ENCODE data around the gene PARD3.
"Not testable (repeated sequence)": the region's sequence is repeated elsewhere in the genome, so short reads cannot be mapped to it uniquely, and the experiment has no call there.

Gene PARD3

DNA sequence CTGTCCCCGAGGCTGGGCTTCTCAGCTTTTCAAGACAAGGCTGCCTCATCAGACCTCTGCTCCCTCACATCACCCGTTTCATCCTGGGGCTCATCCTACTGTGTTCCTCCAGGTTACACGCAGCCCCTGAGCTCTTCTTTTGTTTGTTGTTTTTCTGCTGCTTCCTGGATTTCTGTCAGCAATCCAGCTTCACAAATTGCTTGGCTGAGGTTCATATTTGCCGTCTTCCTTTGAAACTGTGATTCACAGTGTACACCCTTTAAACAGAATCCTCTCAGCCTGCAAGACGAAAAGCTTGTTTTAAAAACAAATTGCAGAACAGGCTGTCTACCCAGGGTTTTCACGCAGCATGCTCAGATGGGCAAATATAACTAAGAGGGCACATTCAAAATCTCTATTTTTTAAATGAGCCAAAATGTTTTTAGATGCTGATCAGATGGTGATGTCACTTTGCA lies 39.1 kb upstream of the PARD3 start:
- DNase-seq = no peak
- peaks cover 0 to 16% (median 0%) of the 10 kb centered on the region in 5 experiments for H3K27me3 ChIP-seq (replicated peaks in 2 of 5; ENCODE audit: control insufficient read depth in 4 of 5, insufficient read depth in 5 of 5, low read length in 4 of 5)
- H3K9me3 ChIP-seq (ENCODE audit: control extremely low read depth in 1 of 5, control insufficient read depth in 4 of 5, insufficient read depth in 2 of 5, low read depth in 1 of 5, low read length in 4 of 5) = no peaks in the 10 kb centered on the region
- ChIA-PET CTCF (no interaction called here), POLR2A (no interaction called here)
- 67% methylated on average over 4 of the region's 6 CpGs for WGBS (ENCODE audit: insufficient coverage)
- H3K4me1 ChIP-seq (ENCODE audit: control extremely low read depth in 1 of 4, control insufficient read depth in 4 of 4, insufficient read depth in 4 of 4, low read length in 3 of 4) = no peaks in the 10 kb centered on the region
- H3K4me3 ChIP-seq (ENCODE audit: control insufficient read depth in 1 of 7, extremely low read depth in 1 of 7, insufficient read depth in 4 of 7, low read depth in 2 of 7, low read length in 6 of 7) = no peak overlapping the region
- H3K27ac ChIP-seq (ENCODE audit: insufficient read depth in 1 of 2, low read depth in 1 of 2, low read length in 2 of 2, poor library complexity in 1 of 2, severe bottlenecking in 2 of 2) = no peak overlapping the region
- no peaks in the 10 kb centered on the region for H3K36me3 ChIP-seq (ENCODE audit: control insufficient read depth in 4 of 4, insufficient read depth in 4 of 4, low read length in 3 of 4)

GRCh38 chr10:34853357-34853756 lies 38.3 kb upstream of the PARD3 start:
- POLR2A ChIA-PET = no interaction called here
- Histone ChIP-seq H3K36me3 (ENCODE audit: control insufficient read depth in 4 of 4, insufficient read depth in 4 of 4, low read length in 3 of 4) (no peaks in the 10 kb centered on the region), H3K9me3 (ENCODE audit: control extremely low read depth in 1 of 5, control insufficient read depth in 4 of 5, insufficient read depth in 2 of 5, low read depth in 1 of 5, low read length in 4 of 5) (no peaks in the 10 kb centered on the region), H3K27ac (ENCODE audit: insufficient read depth in 1 of 2, low read depth in 1 of 2, low read length in 2 of 2, poor library complexity in 1 of 2, severe bottlenecking in 2 of 2) (no peak overlapping the region), H3K4me3 (ENCODE audit: control insufficient read depth in 1 of 7, extremely low read depth in 1 of 7, insufficient read depth in 4 of 7, low read depth in 2 of 7, low read length in 6 of 7) (no peak overlapping the region), H3K27me3 (replicated peaks in 2 of 5; ENCODE audit: control insufficient read depth in 4 of 5, insufficient read depth in 5 of 5, low read length in 4 of 5) (peaks cover 0 to 16% (median 0%) of the 10 kb centered on the region in 5 experiments), H3K4me1 (ENCODE audit: control extremely low read depth in 1 of 4, control insufficient read depth in 4 of 4, insufficient read depth in 4 of 4, low read length in 3 of 4) (no peaks in the 10 kb centered on the region)
- 49% methylated on average over 2 of the region's 4 CpGs for WGBS (ENCODE audit: insufficient coverage)
- peak in 1 of 3 donors; percentile 12 for DNase-seq
- CTCF ChIA-PET = interaction anchor here (0.5 kb wide), 1 partner anchor 164 kb away, joined by 4 read pairs; no protein-coding TSS in a partner anchor

DNA sequence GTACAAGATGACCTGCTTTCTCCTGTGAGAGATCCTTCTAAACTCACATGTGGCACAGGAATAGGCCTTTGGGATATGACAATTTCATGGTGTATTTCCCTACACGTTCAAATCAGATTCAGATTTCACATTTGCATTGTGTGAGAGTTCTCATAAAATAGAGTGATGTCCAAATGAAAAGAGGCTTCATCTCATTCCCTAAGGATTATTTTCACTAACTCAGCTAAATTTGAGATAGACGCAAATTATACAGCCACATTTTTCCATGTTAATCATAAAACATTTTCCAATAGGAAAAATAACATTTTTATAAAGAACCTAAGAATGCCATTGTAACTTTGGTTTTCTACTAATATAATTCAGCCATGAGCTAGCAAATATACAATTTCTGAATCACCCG lies 35.5 kb upstream of the PARD3 start:
- ChIA-PET POLR2A (no interaction called here), CTCF (no interaction called here)
- Histone ChIP-seq H3K4me1 (ENCODE audit: control extremely low read depth in 1 of 4, control insufficient read depth in 4 of 4, insufficient read depth in 4 of 4, low read length in 3 of 4) (no peaks in the 10 kb centered on the region), H3K36me3 (ENCODE audit: control insufficient read depth in 4 of 4, insufficient read depth in 4 of 4, low read length in 3 of 4) (no peaks in the 10 kb centered on the region), H3K27ac (ENCODE audit: insufficient read depth in 1 of 2, low read depth in 1 of 2, low read length in 2 of 2, poor library complexity in 1 of 2, severe bottlenecking in 2 of 2) (no peak overlapping the region), H3K4me3 (ENCODE audit: control insufficient read depth in 1 of 7, extremely low read depth in 1 of 7, insufficient read depth in 4 of 7, low read depth in 2 of 7, low read length in 6 of 7) (no peak overlapping the region), H3K27me3 (replicated peaks in 2 of 5; ENCODE audit: control insufficient read depth in 4 of 5, insufficient read depth in 5 of 5, low read length in 4 of 5) (peaks cover 0 to 2% (median 0%) of the 10 kb centered on the region in 5 experiments), H3K9me3 (ENCODE audit: control extremely low read depth in 1 of 5, control insufficient read depth in 4 of 5, insufficient read depth in 2 of 5, low read depth in 1 of 5, low read length in 4 of 5) (no peaks in the 10 kb centered on the region)
- no CpG with 5 or more reads among the region's 3 CpGs for WGBS (ENCODE audit: insufficient coverage)
- no peak for DNase-seq

GRCh38 chr10:34850036-34850435 lies 34.9 kb upstream of the PARD3 start:
- Histone ChIP-seq H3K27me3 (replicated peaks in 2 of 5; ENCODE audit: control insufficient read depth in 4 of 5, insufficient read depth in 5 of 5, low read length in 4 of 5) (peaks cover 0 to 2% (median 0%) of the 10 kb centered on the region in 5 experiments), H3K27ac (ENCODE audit: insufficient read depth in 1 of 2, low read depth in 1 of 2, low read length in 2 of 2, poor library complexity in 1 of 2, severe bottlenecking in 2 of 2) (no peak overlapping the region), H3K36me3 (ENCODE audit: control insufficient read depth in 4 of 4, insufficient read depth in 4 of 4, low read length in 3 of 4) (no peaks in the 10 kb centered on the region), H3K4me3 (ENCODE audit: control insufficient read depth in 1 of 7, extremely low read depth in 1 of 7, insufficient read depth in 4 of 7, low read depth in 2 of 7, low read length in 6 of 7) (no peak overlapping the region), H3K9me3 (ENCODE audit: control extremely low read depth in 1 of 5, control insufficient read depth in 4 of 5, insufficient read depth in 2 of 5, low read depth in 1 of 5, low read length in 4 of 5) (no peaks in the 10 kb centered on the region), H3K4me1 (ENCODE audit: control extremely low read depth in 1 of 4, control insufficient read depth in 4 of 4, insufficient read depth in 4 of 4, low read length in 3 of 4) (no peaks in the 10 kb centered on the region)
- ChIA-PET CTCF (no interaction called here), POLR2A (no interaction called here)
- 100% methylated on average over 1 of the region's 1 CpG for WGBS (ENCODE audit: insufficient coverage)
- DNase-seq = no peak

GRCh38 chr10:34845070-34845469 lies 30.0 kb upstream of the PARD3 start:
- H3K27ac ChIP-seq (ENCODE audit: insufficient read depth in 1 of 2, low read depth in 1 of 2, low read length in 2 of 2, poor library complexity in 1 of 2, severe bottlenecking in 2 of 2) = no peak overlapping the region
- H3K27me3 ChIP-seq (replicated peaks in 2 of 5; ENCODE audit: control insufficient read depth in 4 of 5, insufficient read depth in 5 of 5, low read length in 4 of 5) = peaks cover 0 to 6% (median 2%) of the 10 kb centered on the region in 5 experiments
- CTCF ChIA-PET = no interaction called here
- no peaks in the 10 kb centered on the region for H3K4me1 ChIP-seq (ENCODE audit: control extremely low read depth in 1 of 4, control insufficient read depth in 4 of 4, insufficient read depth in 4 of 4, low read length in 3 of 4)
- no peak for DNase-seq
- WGBS (ENCODE audit: insufficient coverage) = no CpG with 5 or more reads among the region's 2 CpGs
- H3K4me3 ChIP-seq (ENCODE audit: control insufficient read depth in 1 of 7, extremely low read depth in 1 of 7, insufficient read depth in 4 of 7, low read depth in 2 of 7, low read length in 6 of 7) = no peak overlapping the region
- H3K36me3 ChIP-seq (ENCODE audit: control insufficient read depth in 4 of 4, insufficient read depth in 4 of 4, low read length in 3 of 4) = no peaks in the 10 kb centered on the region
- H3K9me3 ChIP-seq (ENCODE audit: control extremely low read depth in 1 of 5, control insufficient read depth in 4 of 5, insufficient read depth in 2 of 5, low read depth in 1 of 5, low read length in 4 of 5) = no peaks in the 10 kb centered on the region
- POLR2A ChIA-PET = no interaction called here

GRCh38 chr10:34844448-34844847 lies 29.4 kb upstream of the PARD3 start:
- ChIA-PET POLR2A (no interaction called here), CTCF (no interaction called here)
- H3K27ac ChIP-seq (ENCODE audit: insufficient read depth in 1 of 2, low read depth in 1 of 2, low read length in 2 of 2, poor library complexity in 1 of 2, severe bottlenecking in 2 of 2) = no peak overlapping the region
- H3K9me3 ChIP-seq (ENCODE audit: control extremely low read depth in 1 of 5, control insufficient read depth in 4 of 5, insufficient read depth in 2 of 5, low read depth in 1 of 5, low read length in 4 of 5) = no peaks in the 10 kb centered on the region
- no peaks in the 10 kb centered on the region for H3K4me1 ChIP-seq (ENCODE audit: control extremely low read depth in 1 of 4, control insufficient read depth in 4 of 4, insufficient read depth in 4 of 4, low read length in 3 of 4)
- DNase-seq = no peak
- peaks cover 0 to 6% (median 2%) of the 10 kb centered on the region in 5 experiments for H3K27me3 ChIP-seq (replicated peaks in 2 of 5; ENCODE audit: control insufficient read depth in 4 of 5, insufficient read depth in 5 of 5, low read length in 4 of 5)
- H3K4me3 ChIP-seq (ENCODE audit: control insufficient read depth in 1 of 7, extremely low read depth in 1 of 7, insufficient read depth in 4 of 7, low read depth in 2 of 7, low read length in 6 of 7) = no peak overlapping the region
- H3K36me3 ChIP-seq (ENCODE audit: control insufficient read depth in 4 of 4, insufficient read depth in 4 of 4, low read length in 3 of 4) = no peaks in the 10 kb centered on the region
- WGBS (ENCODE audit: insufficient coverage) = 95% methylated on average over 4 of the region's 4 CpGs

- H3K4me3 ChIP-seq (ENCODE audit: control insufficient read depth in 1 of 7, extremely low read depth in 1 of 7, insufficient read depth in 4 of 7, low read depth in 2 of 7, low read length in 6 of 7); H3K27ac ChIP-seq (ENCODE audit: insufficient read depth in 1 of 2, low read depth in 1 of 2, low read length in 2 of 2, poor library complexity in 1 of 2, severe bottlenecking in 2 of 2); DNase-seq; POLR2A ChIA-PET; H3K4me1 ChIP-seq (ENCODE audit: control extremely low read depth in 1 of 4, control insufficient read depth in 4 of 4, insufficient read depth in 4 of 4, low read length in 3 of 4); H3K36me3 ChIP-seq (ENCODE audit: control insufficient read depth in 4 of 4, insufficient read depth in 4 of 4, low read length in 3 of 4); CTCF ChIA-PET; H3K9me3 ChIP-seq (ENCODE audit: control extremely low read depth in 1 of 5, control insufficient read depth in 4 of 5, insufficient read depth in 2 of 5, low read depth in 1 of 5, low read length in 4 of 5); H3K27me3 ChIP-seq (replicated peaks in 2 of 5; ENCODE audit: control insufficient read depth in 4 of 5, insufficient read depth in 5 of 5, low read length in 4 of 5): not testable (repeated sequence)
- WGBS (ENCODE audit: insufficient coverage) = 96% methylated on average over 5 of the region's 5 CpGs
Measured at GRCh38 chr10:34843470-34843869, 28.4 kb upstream of the PARD3 start.
